ENCODE data around the gene UPF1.

DNA sequence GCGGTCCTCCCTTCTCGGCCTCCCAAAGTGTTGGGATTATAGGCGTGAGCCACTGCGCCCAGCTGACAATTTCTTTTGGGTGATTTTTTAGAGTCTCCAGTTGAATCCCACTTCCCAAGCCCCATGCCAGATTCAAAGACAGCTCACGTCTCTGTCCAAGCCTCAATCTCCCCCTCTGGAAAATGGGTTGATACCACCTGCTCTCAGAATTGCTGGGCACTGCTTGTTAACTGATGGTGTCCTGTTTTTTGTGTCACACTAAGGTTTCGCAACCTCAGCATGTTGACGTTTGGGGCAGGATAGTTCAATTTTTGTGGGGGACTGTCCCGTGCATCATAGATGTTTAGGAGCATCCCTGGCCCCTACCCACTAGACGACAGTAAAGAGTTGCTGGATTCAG is 14.2 kb upstream of the UPF1 start:
- TF ChIP-seq CTCF (IDR thresholded peaks at IDR 0.05) (no peak), POLR2A (IDR thresholded peaks at IDR 0.05) (no peak)
